Activated naive CD4-positive, alpha-beta T cell treated with anti-CD3 and anti-CD28 coated beads, Interleukin-2, amount 50 U/mL, for 24 hours (primary cell): Measurements from ENCODE around the gene ACY1.

Experiments
- H3K27ac Mint-ChIP-seq: one replicate; pipeline ENCODE4 v1.8.0; 2021; ENCODE audit warnings: mild to moderate bottlenecking, mixed read lengths
- H3K27me3 Mint-ChIP-seq: one replicate; pipeline ENCODE4 v1.8.0; 2021; ENCODE audit warnings: mixed read lengths
- H3K36me3 Mint-ChIP-seq: one replicate; pipeline ENCODE4 v1.8.0; 2021; ENCODE audit warnings: mixed read lengths
- H3K4me1 Mint-ChIP-seq: one replicate; pipeline ENCODE4 v1.8.0; 2021; ENCODE audit warnings: mixed read lengths
- H3K4me3 Mint-ChIP-seq: one replicate; pipeline ENCODE4 v1.8.0; 2021; ENCODE audit warnings: mild to moderate bottlenecking, mixed read lengths
- H3K9me3 Mint-ChIP-seq: one replicate; pipeline ENCODE4 v1.8.0; 2021; ENCODE audit warnings: mixed read lengths

The ACY1 gene

DNA sequence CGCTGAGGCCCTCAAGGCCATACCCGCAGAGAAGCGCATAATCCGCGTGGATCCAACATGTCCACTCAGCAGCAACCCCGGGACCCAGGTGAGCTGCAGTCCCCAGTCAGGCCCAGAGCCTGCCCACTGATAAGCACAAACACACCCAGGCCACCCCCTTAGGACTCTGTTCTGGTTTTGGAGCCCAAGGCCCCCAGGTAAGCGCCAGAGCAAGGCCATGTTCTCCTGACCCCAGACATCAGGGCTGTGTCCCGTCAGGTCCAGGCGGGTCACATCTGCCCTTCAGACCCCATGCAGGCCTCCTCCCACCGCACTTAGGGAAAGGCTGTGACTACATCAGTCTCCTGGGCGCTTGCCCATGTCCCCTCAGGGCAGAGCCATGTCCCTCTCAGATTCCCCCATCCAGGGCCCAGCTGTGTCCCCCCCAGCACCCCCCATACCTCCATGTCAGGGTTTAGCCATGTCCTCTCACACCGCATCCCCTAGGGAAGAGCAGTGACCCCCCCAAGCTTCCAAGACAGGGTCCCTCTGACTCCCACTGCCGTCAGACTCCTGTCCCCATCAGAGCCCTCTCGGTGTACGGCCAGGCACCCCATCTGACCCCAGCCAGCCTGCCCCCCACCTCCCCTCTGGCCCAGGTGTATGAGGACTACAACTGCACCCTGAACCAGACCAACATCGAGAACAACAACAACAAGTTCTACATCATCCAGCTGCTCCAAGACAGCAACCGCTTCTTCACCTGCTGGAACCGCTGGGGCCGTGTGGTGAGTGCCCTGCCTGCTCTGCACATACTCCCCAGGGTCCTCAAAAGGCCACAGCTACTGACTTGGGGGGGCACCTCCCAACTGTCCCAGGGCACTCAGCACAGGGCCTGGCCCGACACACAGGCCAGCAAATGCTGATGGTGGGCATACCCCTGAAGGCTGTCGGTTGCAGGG is 39.6 kb upstream of the ACY1 start:
- no peaks in the 10 kb centered on the region for H3K9me3 Mint-ChIP-seq
- peaks cover 27% of the 10 kb centered on the region for H3K4me1 Mint-ChIP-seq
- peaks cover 14% of the 10 kb centered on the region for H3K36me3 Mint-ChIP-seq
- no peak overlapping the region for H3K27ac Mint-ChIP-seq
- H3K27me3 Mint-ChIP-seq: no peaks in the 10 kb centered on the region
- peak overlapping the region; percentile 36 for H3K4me3 Mint-ChIP-seq

DNA sequence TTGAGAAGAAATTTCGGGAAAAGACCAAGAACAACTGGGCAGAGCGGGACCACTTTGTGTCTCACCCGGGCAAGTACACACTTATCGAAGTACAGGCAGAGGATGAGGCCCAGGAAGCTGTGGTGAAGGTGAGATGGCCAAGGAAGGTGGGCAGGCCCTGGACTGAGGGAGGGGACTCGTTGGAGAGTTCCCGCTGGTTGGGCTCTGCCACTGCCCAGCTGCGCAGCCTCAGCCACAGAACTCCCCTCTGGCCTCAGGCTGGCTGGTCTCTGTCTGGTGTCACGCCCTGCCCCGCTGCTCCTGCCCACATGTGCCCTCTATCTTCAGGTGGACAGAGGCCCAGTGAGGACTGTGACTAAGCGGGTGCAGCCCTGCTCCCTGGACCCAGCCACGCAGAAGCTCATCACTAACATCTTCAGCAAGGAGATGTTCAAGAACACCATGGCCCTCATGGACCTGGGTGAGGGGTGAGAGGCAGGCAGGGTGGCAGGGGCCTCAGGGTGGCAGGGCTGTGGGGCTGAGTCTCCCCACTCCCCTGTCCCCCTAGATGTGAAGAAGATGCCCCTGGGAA is 38.8 kb upstream of the ACY1 start:
- no peak overlapping the region for H3K4me3 Mint-ChIP-seq
- peaks cover 9% of the 10 kb centered on the region for H3K36me3 Mint-ChIP-seq
- no peak overlapping the region for H3K27ac Mint-ChIP-seq
- no peaks in the 10 kb centered on the region for H3K9me3 Mint-ChIP-seq
- peaks cover 21% of the 10 kb centered on the region for H3K4me1 Mint-ChIP-seq
- H3K27me3 Mint-ChIP-seq: no peaks in the 10 kb centered on the region

DNA sequence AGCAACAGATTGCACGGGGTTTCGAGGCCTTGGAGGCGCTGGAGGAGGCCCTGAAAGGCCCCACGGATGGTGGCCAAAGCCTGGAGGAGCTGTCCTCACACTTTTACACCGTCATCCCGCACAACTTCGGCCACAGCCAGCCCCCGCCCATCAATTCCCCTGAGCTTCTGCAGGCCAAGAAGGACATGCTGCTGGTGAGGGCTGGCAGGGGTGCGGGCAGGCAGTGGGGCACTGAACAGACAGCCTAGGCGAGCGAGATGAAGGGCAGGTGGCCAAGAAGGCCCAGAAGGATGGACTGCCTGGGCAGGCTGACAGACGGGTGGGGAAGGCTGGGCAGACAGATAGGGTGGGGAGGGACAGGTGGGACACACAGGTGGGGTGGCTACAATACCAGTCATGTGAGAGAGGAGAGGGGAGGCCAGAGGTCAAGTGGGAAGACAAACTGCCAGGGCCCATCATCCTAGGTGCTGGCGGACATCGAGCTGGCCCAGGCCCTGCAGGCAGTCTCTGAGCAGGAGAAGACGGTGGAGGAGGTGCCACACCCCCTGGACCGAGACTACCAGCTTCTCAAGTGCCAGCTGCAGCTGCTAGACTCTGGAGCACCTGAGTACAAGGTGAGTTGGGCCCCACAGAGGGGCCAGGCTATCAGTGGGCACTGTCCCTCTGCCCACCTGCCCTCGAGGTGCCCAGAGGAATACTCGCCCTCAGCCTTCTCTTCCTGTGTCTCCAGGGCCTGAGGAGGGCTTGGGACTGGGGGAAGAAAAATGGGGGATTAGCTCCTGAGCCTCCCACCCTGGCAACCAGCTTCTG is 38.1 kb upstream of the ACY1 start:
- H3K4me1 Mint-ChIP-seq: peaks cover 14% of the 10 kb centered on the region
- H3K9me3 Mint-ChIP-seq: no peaks in the 10 kb centered on the region
- H3K36me3 Mint-ChIP-seq: peaks cover 9% of the 10 kb centered on the region
- H3K27ac Mint-ChIP-seq: no peak overlapping the region
- no peak overlapping the region for H3K4me3 Mint-ChIP-seq
- no peaks in the 10 kb centered on the region for H3K27me3 Mint-ChIP-seq

DNA sequence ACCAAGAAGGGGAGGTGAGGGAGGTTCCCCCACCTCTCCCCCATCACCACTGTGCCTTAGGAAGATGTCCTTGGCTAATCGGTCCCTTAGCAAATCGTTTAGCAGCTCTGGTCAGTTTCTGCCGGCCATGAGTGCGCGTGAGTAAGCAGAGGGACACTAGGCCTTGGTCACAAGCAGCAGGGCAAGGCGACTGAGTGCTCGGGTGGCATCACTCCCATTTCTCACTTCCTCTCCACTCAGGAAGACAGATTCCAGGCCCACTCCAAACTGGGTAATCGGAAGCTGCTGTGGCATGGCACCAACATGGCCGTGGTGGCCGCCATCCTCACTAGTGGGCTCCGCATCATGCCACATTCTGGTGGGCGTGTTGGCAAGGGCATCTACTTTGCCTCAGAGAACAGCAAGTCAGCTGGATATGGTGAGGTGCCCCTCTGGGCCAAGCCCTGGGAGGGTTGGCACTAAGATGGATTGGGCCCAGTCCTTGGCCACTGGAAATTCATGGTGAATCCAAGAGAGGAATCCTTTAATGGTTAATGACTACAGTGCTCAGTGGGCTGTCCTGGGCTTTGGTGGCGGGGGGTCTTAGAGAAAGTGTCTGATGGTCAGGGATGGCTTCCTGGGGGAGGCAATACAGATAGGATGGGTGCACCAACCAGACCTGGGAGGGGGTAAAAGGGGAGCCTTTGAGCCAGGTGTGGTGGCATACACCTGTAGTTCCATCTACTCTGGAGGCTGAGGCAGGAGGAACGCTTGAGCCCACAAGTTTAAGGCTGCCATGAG is 37.2 kb upstream of the ACY1 start:
- no peaks in the 10 kb centered on the region for H3K9me3 Mint-ChIP-seq
- H3K4me1 Mint-ChIP-seq: peaks cover 6% of the 10 kb centered on the region
- no peaks in the 10 kb centered on the region for H3K27me3 Mint-ChIP-seq
- H3K27ac Mint-ChIP-seq: no peak overlapping the region
- H3K36me3 Mint-ChIP-seq: peaks cover 1% of the 10 kb centered on the region
- no peak overlapping the region for H3K4me3 Mint-ChIP-seq

DNA sequence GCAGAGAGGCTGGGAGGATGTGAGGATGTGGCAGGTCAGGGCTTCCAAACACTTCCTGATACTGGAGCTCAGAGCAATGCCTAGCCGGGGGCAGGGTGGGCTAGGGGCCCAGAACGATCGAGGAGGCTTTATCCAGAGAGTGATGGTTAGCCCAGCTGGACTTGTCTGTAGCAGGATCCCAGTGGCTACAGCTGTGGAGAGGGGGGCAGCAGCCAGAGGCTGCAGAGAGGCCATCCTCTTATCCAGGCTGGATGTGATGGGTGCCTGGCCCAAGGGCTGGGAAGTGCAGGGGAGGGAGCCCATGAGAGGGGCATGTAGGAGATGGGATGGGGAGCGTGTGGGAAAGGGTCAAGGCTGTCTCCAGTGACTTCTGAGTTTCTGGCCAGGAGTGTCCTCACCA is 36.5 kb upstream of the ACY1 start:
- H3K4me3 Mint-ChIP-seq: no peak overlapping the region
- H3K27me3 Mint-ChIP-seq: no peaks in the 10 kb centered on the region
- no peaks in the 10 kb centered on the region for H3K36me3 Mint-ChIP-seq
- no peak overlapping the region for H3K27ac Mint-ChIP-seq
- H3K4me1 Mint-ChIP-seq: peaks cover 6% of the 10 kb centered on the region
- no peaks in the 10 kb centered on the region for H3K9me3 Mint-ChIP-seq

DNA sequence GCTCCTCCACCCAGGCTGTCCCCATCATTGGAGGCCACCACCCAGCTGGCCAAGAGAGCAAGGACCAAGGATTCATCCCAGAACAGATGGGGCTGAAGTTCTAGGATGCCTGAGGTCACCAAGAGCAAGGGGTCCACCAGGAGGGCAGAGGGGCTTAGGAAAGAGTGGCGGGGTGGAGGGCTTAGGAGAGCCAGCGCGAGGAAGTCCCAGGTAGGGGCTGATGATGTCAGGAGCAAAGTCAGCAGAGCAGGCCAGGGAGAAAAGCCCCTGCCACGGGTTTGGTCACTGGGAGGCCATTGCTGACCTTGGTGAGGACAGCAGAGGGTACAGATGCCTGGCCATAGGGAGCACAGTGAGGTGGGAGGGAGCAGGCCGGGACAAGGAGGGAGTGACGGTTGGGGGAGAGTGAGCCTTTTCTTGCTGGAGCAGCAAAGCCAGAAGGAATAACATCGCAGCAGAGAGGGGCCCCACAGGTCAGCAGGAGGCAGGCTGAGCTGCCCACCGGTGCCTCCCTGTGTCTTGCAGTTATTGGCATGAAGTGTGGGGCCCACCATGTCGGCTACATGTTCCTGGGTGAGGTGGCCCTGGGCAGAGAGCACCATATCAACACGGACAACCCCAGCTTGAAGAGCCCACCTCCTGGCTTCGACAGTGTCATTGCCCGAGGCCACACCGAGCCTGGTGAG is 36.0 kb upstream of the ACY1 start:
- Mint-ChIP-seq H3K9me3 (no peaks in the 10 kb centered on the region), H3K4me1 (peaks cover 6% of the 10 kb centered on the region), H3K36me3 (no peaks in the 10 kb centered on the region), H3K27ac (no peak overlapping the region), H3K27me3 (no peaks in the 10 kb centered on the region), H3K4me3 (no peak overlapping the region)

DNA sequence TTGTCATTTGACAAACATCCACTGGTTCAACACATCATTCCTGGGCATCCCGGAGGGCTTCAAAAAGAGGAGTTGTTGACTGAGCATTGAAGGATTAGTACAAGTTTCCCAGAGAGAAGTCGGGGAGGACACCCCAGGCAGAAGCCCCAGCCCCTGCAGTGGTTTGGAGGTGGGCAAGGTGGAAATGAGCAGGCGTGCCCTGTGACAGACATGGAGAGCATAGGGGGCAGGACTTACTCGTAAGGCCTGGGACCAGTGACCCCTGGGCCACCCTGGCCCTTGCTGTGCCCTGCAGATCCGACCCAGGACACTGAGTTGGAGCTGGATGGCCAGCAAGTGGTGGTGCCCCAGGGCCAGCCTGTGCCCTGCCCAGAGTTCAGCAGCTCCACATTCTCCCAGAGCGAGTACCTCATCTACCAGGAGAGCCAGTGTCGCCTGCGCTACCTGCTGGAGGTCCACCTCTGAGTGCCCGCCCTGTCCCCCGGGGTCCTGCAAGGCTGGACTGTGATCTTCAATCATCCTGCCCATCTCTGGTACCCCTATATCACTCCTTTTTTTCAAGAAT is 35.2 kb upstream of the ACY1 start:
- Mint-ChIP-seq H3K27me3 (peaks cover 1% of the 10 kb centered on the region), H3K9me3 (no peaks in the 10 kb centered on the region), H3K4me1 (no peaks in the 10 kb centered on the region), H3K36me3 (no peaks in the 10 kb centered on the region), H3K4me3 (no peak overlapping the region), H3K27ac (no peak overlapping the region)

DNA sequence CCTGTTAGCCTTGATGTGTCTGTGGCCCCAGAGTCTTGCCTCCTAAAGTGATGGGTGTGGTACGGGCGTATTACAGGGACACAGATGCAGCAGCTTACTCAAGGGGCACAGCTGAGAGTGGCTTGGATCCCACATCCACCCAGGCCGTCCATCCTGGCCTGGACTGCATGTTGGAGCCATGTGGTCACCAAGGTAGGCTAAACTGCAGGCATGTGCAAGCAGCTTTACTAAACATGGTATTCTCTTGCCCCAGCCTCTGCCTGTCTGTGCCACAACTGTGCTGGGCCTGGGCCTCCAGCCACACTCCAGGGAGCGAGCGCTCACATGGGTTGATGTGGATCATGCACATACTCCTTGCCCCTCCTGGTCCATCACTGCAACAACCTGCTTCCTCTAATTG is 34.2 kb upstream of the ACY1 start:
- Mint-ChIP-seq H3K4me1 (no peaks in the 10 kb centered on the region), H3K27ac (no peak overlapping the region), H3K27me3 (peaks cover 8% of the 10 kb centered on the region), H3K9me3 (no peaks in the 10 kb centered on the region), H3K36me3 (no peaks in the 10 kb centered on the region), H3K4me3 (no peak overlapping the region)

DNA sequence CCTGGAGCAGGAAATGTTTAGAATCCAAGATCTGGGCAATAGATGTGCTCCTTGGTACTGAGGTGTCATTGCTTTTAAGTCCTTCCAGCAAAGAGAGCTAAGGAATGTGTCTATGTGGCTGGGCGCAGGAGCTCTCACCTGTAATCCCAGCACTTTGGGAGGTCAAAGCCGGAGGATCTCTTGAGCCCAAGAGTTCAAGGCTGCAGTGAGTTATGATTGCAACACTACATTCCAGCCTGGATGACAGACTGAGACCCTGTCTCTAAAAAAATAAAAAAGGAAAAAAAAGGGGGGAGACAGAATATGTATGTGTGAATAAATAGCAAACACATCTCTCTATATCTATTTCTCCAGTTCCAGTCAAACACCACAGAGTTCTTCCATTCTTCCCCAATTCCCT is 32.4 kb upstream of the ACY1 start:
- peaks cover 8% of the 10 kb centered on the region for H3K27me3 Mint-ChIP-seq
- H3K36me3 Mint-ChIP-seq: no peaks in the 10 kb centered on the region
- no peak overlapping the region for H3K4me3 Mint-ChIP-seq
- H3K27ac Mint-ChIP-seq: no peak overlapping the region
- H3K9me3 Mint-ChIP-seq: no peaks in the 10 kb centered on the region
- H3K4me1 Mint-ChIP-seq: no peaks in the 10 kb centered on the region

DNA sequence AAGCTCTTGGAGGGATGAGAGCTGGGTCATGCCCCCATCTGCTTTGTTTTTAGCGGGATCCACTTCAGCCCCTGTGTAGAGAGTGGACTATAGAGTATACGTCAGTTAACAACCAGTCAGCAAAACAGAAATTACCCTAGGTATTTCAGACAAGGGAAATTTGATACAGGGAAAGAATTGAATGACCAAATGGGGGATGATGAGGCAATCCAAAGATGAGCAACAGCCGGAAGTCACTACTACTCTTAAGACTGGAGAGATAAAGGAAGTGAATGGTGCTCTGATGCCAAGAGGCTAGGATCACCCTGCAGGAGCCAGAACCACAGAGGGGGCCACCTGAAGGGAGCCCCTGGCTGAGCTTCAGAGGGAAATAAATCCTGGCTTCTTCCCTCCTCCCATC is 29.9 kb upstream of the ACY1 start:
- no peaks in the 10 kb centered on the region for H3K9me3 Mint-ChIP-seq
- no peak overlapping the region for H3K27ac Mint-ChIP-seq
- H3K36me3 Mint-ChIP-seq: peaks cover 2% of the 10 kb centered on the region
- peaks cover 9% of the 10 kb centered on the region for H3K27me3 Mint-ChIP-seq
- no peaks in the 10 kb centered on the region for H3K4me1 Mint-ChIP-seq
- H3K4me3 Mint-ChIP-seq: no peak overlapping the region

DNA sequence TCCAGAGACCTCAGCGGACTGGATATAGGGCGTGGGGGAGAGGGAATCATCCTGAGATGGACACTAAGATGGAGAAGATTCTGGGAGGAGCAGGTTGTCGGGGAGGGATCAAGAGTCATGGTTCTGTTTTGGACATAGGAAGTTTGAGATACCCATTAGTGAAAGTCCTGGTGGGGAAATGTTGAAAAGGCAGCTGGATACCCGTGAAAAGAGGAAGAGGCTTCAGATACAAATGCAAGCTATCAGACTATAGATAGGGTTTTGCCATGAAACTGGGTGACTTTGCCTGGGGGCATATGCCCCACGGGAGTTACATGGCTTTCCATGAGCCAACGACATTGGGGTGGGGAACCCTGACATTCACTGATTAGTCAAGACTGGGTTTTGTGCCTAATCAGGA is 29.2 kb upstream of the ACY1 start:
- peaks cover 9% of the 10 kb centered on the region for H3K27me3 Mint-ChIP-seq
- H3K36me3 Mint-ChIP-seq: peaks cover 2% of the 10 kb centered on the region
- no peaks in the 10 kb centered on the region for H3K4me1 Mint-ChIP-seq
- H3K4me3 Mint-ChIP-seq: no peak overlapping the region
- no peak overlapping the region for H3K27ac Mint-ChIP-seq
- H3K9me3 Mint-ChIP-seq: no peaks in the 10 kb centered on the region

DNA sequence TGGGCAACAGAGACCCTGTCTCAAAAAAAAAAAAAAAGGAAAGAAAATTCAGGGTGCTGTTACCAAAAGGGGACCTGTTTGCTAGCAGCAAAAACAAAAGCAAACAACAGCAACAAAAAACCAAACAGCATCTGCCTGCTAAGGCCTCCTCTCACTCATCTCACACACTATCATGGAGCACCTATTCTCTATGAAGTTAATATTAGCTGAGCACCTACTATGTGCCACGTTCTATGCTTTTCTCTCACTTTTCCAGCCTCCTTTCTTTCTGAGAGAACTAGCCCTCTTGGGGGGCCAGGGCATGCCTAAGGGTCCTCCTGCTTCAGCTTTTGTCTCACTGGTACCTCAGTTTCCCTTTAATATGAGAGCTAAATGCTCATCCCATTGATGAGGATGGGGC is 28.6 kb upstream of the ACY1 start:
- H3K9me3 Mint-ChIP-seq: no peaks in the 10 kb centered on the region
- H3K36me3 Mint-ChIP-seq: peaks cover 2% of the 10 kb centered on the region
- H3K27ac Mint-ChIP-seq: no peak overlapping the region
- no peak overlapping the region for H3K4me3 Mint-ChIP-seq
- peaks cover 9% of the 10 kb centered on the region for H3K27me3 Mint-ChIP-seq
- H3K4me1 Mint-ChIP-seq: no peaks in the 10 kb centered on the region

DNA sequence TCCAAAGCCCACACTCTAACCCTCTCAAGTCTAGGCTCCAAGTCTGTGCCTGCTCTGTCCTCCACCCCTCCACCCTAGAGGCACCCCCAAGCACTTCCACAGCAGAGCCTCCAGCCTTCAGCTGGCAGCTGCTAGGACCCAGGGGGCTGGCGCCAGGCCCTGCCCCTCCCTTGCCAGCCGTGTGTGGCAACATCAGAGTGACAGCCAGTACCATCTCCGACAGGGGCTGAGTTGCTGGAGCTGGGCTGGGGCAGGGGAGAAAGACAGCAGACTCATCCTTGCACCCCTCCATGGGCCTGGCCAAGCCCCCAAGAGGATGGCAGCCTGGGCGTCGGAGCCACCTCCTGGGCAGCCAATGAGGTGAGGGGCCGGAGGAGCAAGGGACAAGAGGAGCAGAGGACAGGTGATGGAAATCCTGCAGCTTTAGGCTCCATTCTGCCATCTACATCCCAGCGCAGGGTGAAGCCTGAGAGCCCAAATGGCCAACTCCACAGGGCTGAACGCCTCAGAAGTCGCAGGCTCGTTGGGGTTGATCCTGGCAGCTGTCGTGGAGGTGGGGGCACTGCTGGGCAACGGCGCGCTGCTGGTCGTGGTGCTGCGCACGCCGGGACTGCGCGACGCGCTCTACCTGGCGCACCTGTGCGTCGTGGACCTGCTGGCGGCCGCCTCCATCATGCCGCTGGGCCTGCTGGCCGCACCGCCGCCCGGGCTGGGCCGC is 28.0 kb upstream of the ACY1 start, which contains the start of gene GPR62:
GPR62 (plus strand) TSS at position 207 of the 718 bp plus-strand sequence; CDS start at position 479, 272 bp downstream.
- H3K4me3 Mint-ChIP-seq: peak within 1 kb of the TSS; percentile 49
- H3K27ac Mint-ChIP-seq: no peak within 1 kb of the TSS
- no peaks in the 10 kb centered on the region for H3K4me1 Mint-ChIP-seq
- peaks cover 2% of the 10 kb centered on the region for H3K36me3 Mint-ChIP-seq
- peaks cover 9% of the 10 kb centered on the region for H3K27me3 Mint-ChIP-seq
- no peaks in the 10 kb centered on the region for H3K9me3 Mint-ChIP-seq
